NK-92 (cell line): Measurements from ENCODE around the gene ZNF507.
"Not testable (repeated sequence)": the region's sequence is repeated elsewhere in the genome, so short reads cannot be mapped to it uniquely, and the experiment has no call there.

Experiments used
- DNase-seq: peaks from one replicate; lab custom pipeline; 2025; ENCODE audit not compliant: unreplicated experiment; lab: John Stamatoyannopoulos, UW

The ZNF507 gene

GRCh38 chr19:32367063-32367462 is 21.7 kb downstream of the ZNF507 start:
- no peak for DNase-seq

GRCh38 chr19:32367948-32368536 is 22.6 kb downstream of the ZNF507 start:
- DNase-seq = no peak

GRCh38 chr19:32368787-32369186 is 23.4 kb downstream of the ZNF507 start:
- no peak for DNase-seq

GRCh38 chr19:32372726-32373517 is 27.5 kb downstream of the ZNF507 start:
- no peak for DNase-seq

GRCh38 chr19:32373585-32374295 is 28.3 kb downstream of the ZNF507 start:
- DNase-seq = no peak

- DNase-seq = not testable (repeated sequence)
Measured at GRCh38 chr19:32374362-32374761, 29.0 kb downstream of the ZNF507 start.

- DNase-seq = not testable (repeated sequence)
Measured at GRCh38 chr19:32377088-32377487, 31.7 kb downstream of the ZNF507 start.

- DNase-seq = no peak
Measured at GRCh38 chr19:32380269-32380668, 34.9 kb downstream of the ZNF507 start.

- no peak for DNase-seq
Measured at GRCh38 chr19:32387701-32388392, 42.4 kb downstream of the ZNF507 start.

GRCh38 chr19:32388393-32388855 is 43.0 kb downstream of the ZNF507 start:
- no peak for DNase-seq

GRCh38 chr19:32392901-32393300 is 47.5 kb downstream of the ZNF507 start:
- DNase-seq = no peak

- no peak for DNase-seq
Measured at GRCh38 chr19:32396046-32396652, 50.7 kb downstream of the ZNF507 start.

GRCh38 chr19:32397671-32398101 is 52.3 kb downstream of the ZNF507 start:
- no peak for DNase-seq

- DNase-seq = no peak
Measured at GRCh38 chr19:32401992-32402391, 56.6 kb downstream of the ZNF507 start.

GRCh38 chr19:32403291-32403995 is 58.0 kb downstream of the ZNF507 start:
- no peak for DNase-seq

GRCh38 chr19:32404213-32404932 is 59.0 kb downstream of the ZNF507 start:
- no peak for DNase-seq

- DNase-seq = no peak
Measured at GRCh38 chr19:32404933-32405430, 59.6 kb downstream of the ZNF507 start.

- no peak for DNase-seq
Measured at GRCh38 chr19:32405431-32406160, 60.2 kb downstream of the ZNF507 start, which contains the start of gene DPY19L3. Gene DPY19L3 (plus strand): TSS chr19:32405770. CDS start chr19:32408254, 2,484 bp downstream.
